ENCODE results near the gene DISC1. TPM values are rescaled to one million over a fixed set of nuclear protein-coding genes. Genes with fewer than 3 reads are reported as not detected.

The DISC1 gene
- total RNA-seq, 1 experiment from 2014 or later: 2.8 TPM

GRCh38 chr1:232047473-232047872, 420.9 kb downstream of the DISC1 start:
- DNase-seq: no peak
- Histone ChIP-seq H3K9me3 (no peaks in the 10 kb centered on the region), H3K36me3 (no peaks in the 10 kb centered on the region), H3K4me3 (no peak overlapping the region), H3K27me3 (no peaks in the 10 kb centered on the region)

- Histone ChIP-seq H3K9me3 (no peaks in the 10 kb centered on the region), H3K4me3 (no peak overlapping the region), H3K36me3 (no peaks in the 10 kb centered on the region), H3K27me3 (no peaks in the 10 kb centered on the region)
- DNase-seq: no peak
Observed at GRCh38 chr1:232048481-232048880, 421.9 kb downstream of the DISC1 start.

- H3K27me3 ChIP-seq: no peaks in the 10 kb centered on the region
- H3K9me3 ChIP-seq: no peaks in the 10 kb centered on the region
- no peak overlapping the region for H3K4me3 ChIP-seq
- no peak for DNase-seq
- no peaks in the 10 kb centered on the region for H3K36me3 ChIP-seq
Observed at GRCh38 chr1:232049335-232049734, 422.7 kb downstream of the DISC1 start.

- no peak for DNase-seq
- Histone ChIP-seq H3K36me3 (no peaks in the 10 kb centered on the region), H3K27me3 (no peaks in the 10 kb centered on the region), H3K9me3 (no peaks in the 10 kb centered on the region), H3K4me3 (no peak overlapping the region)
Observed at GRCh38 chr1:232057217-232057895, 430.8 kb downstream of the DISC1 start.

- Histone ChIP-seq H3K9me3 (no peaks in the 10 kb centered on the region), H3K4me3 (no peak overlapping the region), H3K36me3 (no peaks in the 10 kb centered on the region), H3K27me3 (no peaks in the 10 kb centered on the region)
- no peak for DNase-seq
Observed at GRCh38 chr1:232057896-232058274, 431.3 kb downstream of the DISC1 start.

- no peaks in the 10 kb centered on the region for H3K27me3 ChIP-seq
- H3K36me3 ChIP-seq: no peaks in the 10 kb centered on the region
- no peaks in the 10 kb centered on the region for H3K9me3 ChIP-seq
- no peak overlapping the region for H3K4me3 ChIP-seq
- no peak for DNase-seq
Observed at GRCh38 chr1:232059726-232060374, 433.3 kb downstream of the DISC1 start.

- H3K9me3 ChIP-seq: no peaks in the 10 kb centered on the region
- no peaks in the 10 kb centered on the region for H3K36me3 ChIP-seq
- no peaks in the 10 kb centered on the region for H3K27me3 ChIP-seq
- H3K4me3 ChIP-seq: no peak overlapping the region
- no peak for DNase-seq
Observed at GRCh38 chr1:232062967-232063366, 436.4 kb downstream of the DISC1 start.

- H3K9me3 ChIP-seq: no peaks in the 10 kb centered on the region
- H3K36me3 ChIP-seq: no peaks in the 10 kb centered on the region
- no peak overlapping the region for H3K4me3 ChIP-seq
- no peaks in the 10 kb centered on the region for H3K27me3 ChIP-seq
- DNase-seq: peak; percentile 3
Observed at GRCh38 chr1:232066521-232066920, 439.9 kb downstream of the DISC1 start.

- peaks cover 3% of the 10 kb centered on the region; the same call in 1 of the 2 replicates for H3K9me3 ChIP-seq
- no peaks in the 10 kb centered on the region for H3K27me3 ChIP-seq
- no peak overlapping the region for H3K4me3 ChIP-seq
- H3K36me3 ChIP-seq: no peaks in the 10 kb centered on the region
- DNase-seq: no peak
Observed at GRCh38 chr1:232074265-232074664, 447.7 kb downstream of the DISC1 start.

- no peaks in the 10 kb centered on the region for H3K27me3 ChIP-seq
- no peak overlapping the region for H3K4me3 ChIP-seq
- peaks cover 4% of the 10 kb centered on the region; the same call in 1 of the 2 replicates for H3K9me3 ChIP-seq
- no peaks in the 10 kb centered on the region for H3K36me3 ChIP-seq
- DNase-seq: no peak
Observed at GRCh38 chr1:232077809-232078208, 451.2 kb downstream of the DISC1 start.

- no peak for DNase-seq
Observed at GRCh38 chr1:232084584-232085223, 458.1 kb downstream of the DISC1 start.

GRCh38 chr1:232090816-232091215, 464.2 kb downstream of the DISC1 start:
- no peaks in the 10 kb centered on the region; the same call in 1 of the 2 replicates for H3K27me3 ChIP-seq
- no peak for DNase-seq
- H3K36me3 ChIP-seq: no peaks in the 10 kb centered on the region
- no peak overlapping the region for H3K4me3 ChIP-seq
- no peaks in the 10 kb centered on the region for H3K9me3 ChIP-seq

More at GRCh38 chr1:232084584-232085223, 458.1 kb downstream of the DISC1 start:
- Histone ChIP-seq H3K9me3 (peaks cover 2% of the 10 kb centered on the region; the same call in 1 of the 2 replicates), H3K36me3 (no peaks in the 10 kb centered on the region), H3K4me3 (no peak overlapping the region), H3K27me3 (no peaks in the 10 kb centered on the region; the same call in 1 of the 2 replicates)

Other genes starting within 250 kb of the DISC1 start
- gene EGLN1, start 204.5 kb upstream of the DISC1 start, total RNA-seq (2014; rRNA removed; shearing (Covaris generic); ENCODE audit: low replicate concordance): 32.7 and 37.4 TPM in 2 replicates
- 26.8 and 34.5 TPM in 2 replicates for gene TSNAX, start 98.1 kb upstream of the DISC1 start, total RNA-seq (2014; rRNA removed; shearing (Covaris generic); ENCODE audit: low replicate concordance)

Measured in MG63 (cell line).